Measurements from ENCODE around the gene DGAT2.

GRCh38 chr11:75757651-75758050, 10.9 kb upstream of the DGAT2 start:
- TF ChIP-seq, protein P1, sequence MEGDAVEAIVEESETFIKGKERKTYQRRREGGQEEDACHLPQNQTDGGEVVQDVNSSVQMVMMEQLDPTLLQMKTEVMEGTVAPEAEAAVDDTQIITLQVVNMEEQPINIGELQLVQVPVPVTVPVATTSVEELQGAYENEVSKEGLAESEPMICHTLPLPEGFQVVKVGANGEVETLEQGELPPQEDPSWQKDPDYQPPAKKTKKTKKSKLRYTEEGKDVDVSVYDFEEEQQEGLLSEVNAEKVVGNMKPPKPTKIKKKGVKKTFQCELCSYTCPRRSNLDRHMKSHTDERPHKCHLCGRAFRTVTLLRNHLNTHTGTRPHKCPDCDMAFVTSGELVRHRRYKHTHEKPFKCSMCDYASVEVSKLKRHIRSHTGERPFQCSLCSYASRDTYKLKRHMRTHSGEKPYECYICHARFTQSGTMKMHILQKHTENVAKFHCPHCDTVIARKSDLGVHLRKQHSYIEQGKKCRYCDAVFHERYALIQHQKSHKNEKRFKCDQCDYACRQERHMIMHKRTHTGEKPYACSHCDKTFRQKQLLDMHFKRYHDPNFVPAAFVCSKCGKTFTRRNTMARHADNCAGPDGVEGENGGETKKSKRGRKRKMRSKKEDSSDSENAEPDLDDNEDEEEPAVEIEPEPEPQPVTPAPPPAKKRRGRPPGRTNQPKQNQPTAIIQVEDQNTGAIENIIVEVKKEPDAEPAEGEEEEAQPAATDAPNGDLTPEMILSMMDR (conservative IDR thresholded peaks at IDR 0.05), result no peak
- no peak for TF ChIP-seq EZH2 (IDR thresholded peaks at IDR 0.05; ENCODE audit: low read depth)
